ENCODE data around the gene GABRQ. TPM values are rescaled to one million over a fixed set of nuclear protein-coding genes. Genes with fewer than 3 reads are reported as not detected.
"Not testable (repeated sequence)": the region's sequence is repeated elsewhere in the genome, so short reads cannot be mapped to it uniquely, and the experiment has no call there.

Gene GABRQ
- total RNA-seq, 4 donors from 2014 or later = 0.07 TPM; not detected in 3

DNA sequence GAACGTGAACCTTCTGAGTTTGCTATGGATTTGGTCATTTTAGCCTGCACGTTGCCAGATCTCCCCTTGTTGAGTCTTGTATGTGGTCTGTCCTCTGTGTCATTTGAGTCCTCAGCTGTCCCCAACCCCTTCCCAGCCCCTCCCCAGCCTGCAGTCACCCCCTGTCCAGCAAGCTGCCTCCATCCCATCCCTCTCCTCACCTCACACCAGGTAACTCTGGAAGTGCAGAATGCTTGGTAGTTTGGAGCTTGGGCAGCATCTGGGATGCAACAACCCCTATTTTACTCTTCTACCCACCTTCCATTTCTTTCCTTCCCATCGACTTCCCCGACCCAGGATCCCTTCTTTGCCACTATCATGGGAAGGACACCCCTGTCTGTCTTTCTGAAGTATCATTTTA, 18.4 kb downstream of the GABRQ start:
- 75 to 81% methylated on average over 1 to 3 of the region's 4 CpGs for WGBS, 2 donors (ENCODE audit: low coverage in 1 of 2)

DNA sequence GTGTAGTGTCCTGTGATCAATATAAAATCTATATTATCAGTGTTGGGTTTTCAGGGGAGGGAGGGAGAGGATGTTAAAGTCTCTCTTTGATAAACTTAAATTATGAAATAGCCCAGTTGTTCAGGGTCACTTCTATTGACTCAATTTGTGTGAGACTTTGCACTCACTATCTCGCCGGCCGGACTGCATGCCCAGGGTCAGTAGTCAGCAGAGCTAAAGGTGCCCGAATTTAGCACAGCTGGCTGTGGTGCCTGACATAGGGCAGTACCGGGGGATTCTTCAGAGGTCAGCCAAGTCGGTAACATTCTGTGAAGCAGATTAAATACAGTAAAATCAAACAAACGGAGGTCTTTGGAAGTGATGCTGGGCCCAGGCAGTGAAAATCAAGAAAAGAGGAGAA, 19.2 kb downstream of the GABRQ start:
- TF ChIP-seq POLR2AphosphoS5 (IDR thresholded peaks at IDR 0.05) (no peak), EP300 (IDR thresholded peaks at IDR 0.05) (no peak), POLR2A (IDR thresholded peaks at IDR 0.05) (no peak)
- TF ChIP-seq, protein P1, sequence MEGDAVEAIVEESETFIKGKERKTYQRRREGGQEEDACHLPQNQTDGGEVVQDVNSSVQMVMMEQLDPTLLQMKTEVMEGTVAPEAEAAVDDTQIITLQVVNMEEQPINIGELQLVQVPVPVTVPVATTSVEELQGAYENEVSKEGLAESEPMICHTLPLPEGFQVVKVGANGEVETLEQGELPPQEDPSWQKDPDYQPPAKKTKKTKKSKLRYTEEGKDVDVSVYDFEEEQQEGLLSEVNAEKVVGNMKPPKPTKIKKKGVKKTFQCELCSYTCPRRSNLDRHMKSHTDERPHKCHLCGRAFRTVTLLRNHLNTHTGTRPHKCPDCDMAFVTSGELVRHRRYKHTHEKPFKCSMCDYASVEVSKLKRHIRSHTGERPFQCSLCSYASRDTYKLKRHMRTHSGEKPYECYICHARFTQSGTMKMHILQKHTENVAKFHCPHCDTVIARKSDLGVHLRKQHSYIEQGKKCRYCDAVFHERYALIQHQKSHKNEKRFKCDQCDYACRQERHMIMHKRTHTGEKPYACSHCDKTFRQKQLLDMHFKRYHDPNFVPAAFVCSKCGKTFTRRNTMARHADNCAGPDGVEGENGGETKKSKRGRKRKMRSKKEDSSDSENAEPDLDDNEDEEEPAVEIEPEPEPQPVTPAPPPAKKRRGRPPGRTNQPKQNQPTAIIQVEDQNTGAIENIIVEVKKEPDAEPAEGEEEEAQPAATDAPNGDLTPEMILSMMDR (IDR thresholded peaks at IDR 0.05) = no peak
- no peaks in the 10 kb centered on the region for H3K27me3 ChIP-seq
- H3K4me3 ChIP-seq = no peak overlapping the region
- H3K27ac ChIP-seq = no peak overlapping the region
- whole genome bisulfite sequencing, 2 donors (ENCODE audit: low coverage in 1 of 2) = 80 to 93% methylated on average over 1 to 5 of the region's 7 CpGs
- ATAC-seq = no peak
- no peaks in the 10 kb centered on the region for H3K4me1 ChIP-seq
- no peaks in the 10 kb centered on the region for H3K9me3 ChIP-seq
- H3K36me3 ChIP-seq = no peaks in the 10 kb centered on the region

More for the DNA sequence above, 18.4 kb downstream of the GABRQ start:
- no peak overlapping the region for H3K4me3 ChIP-seq
- H3K4me1 ChIP-seq = no peaks in the 10 kb centered on the region
- no peaks in the 10 kb centered on the region for H3K27me3 ChIP-seq
- no peak for TF ChIP-seq POLR2A (IDR thresholded peaks at IDR 0.05)
- TF ChIP-seq, protein P1 (IDR thresholded peaks at IDR 0.05) = no peak
- TF ChIP-seq POLR2AphosphoS5 (IDR thresholded peaks at IDR 0.05) = no peak
- no peaks in the 10 kb centered on the region for H3K36me3 ChIP-seq
- H3K27ac ChIP-seq = no peak overlapping the region
- no peak for ATAC-seq
- no peaks in the 10 kb centered on the region for H3K9me3 ChIP-seq

- 0% methylated on average over 1 of the region's 2 CpGs; no CpG with 5 or more reads in 1 of the 2 donors for WGBS, 2 donors (ENCODE audit: low coverage in 1 of 2)
- no peak for ATAC-seq
- no peak overlapping the region for H3K27ac ChIP-seq
- no peaks in the 10 kb centered on the region for H3K36me3 ChIP-seq
- no peaks in the 10 kb centered on the region for H3K4me1 ChIP-seq
- TF ChIP-seq POLR2A (IDR thresholded peaks at IDR 0.05) (no peak), EP300 (IDR thresholded peaks at IDR 0.05) (no peak)
- TF ChIP-seq, protein P1 (IDR thresholded peaks at IDR 0.05) = no peak
- H3K4me3 ChIP-seq = no peak overlapping the region
- H3K9me3 ChIP-seq = no peaks in the 10 kb centered on the region
- no peaks in the 10 kb centered on the region for H3K27me3 ChIP-seq
These were observed 20.6 kb downstream of the GABRQ start for GRCh38 chrX:152658302-152658701.

GRCh38 chrX:152663086-152663485, 25.4 kb downstream of the GABRQ start:
- Histone ChIP-seq H3K36me3 (no peaks in the 10 kb centered on the region), H3K27me3 (no peaks in the 10 kb centered on the region), H3K4me1 (no peaks in the 10 kb centered on the region), H3K9me3 (peaks cover 0 to 14% (median 0%) of the 10 kb centered on the region in 3 donors), H3K4me3 (no peak overlapping the region), H3K27ac (no peak overlapping the region)
- ATAC-seq = no peak
- 49 to 80% methylated on average over 1 to 2 of the region's 4 CpGs for WGBS, 2 donors (ENCODE audit: low coverage in 1 of 2)
- TF ChIP-seq POLR2A (IDR thresholded peaks at IDR 0.05) (no peak), EP300 (IDR thresholded peaks at IDR 0.05) (no peak), POLR2AphosphoS5 (IDR thresholded peaks at IDR 0.05) (no peak)
- TF ChIP-seq, protein P1 (IDR thresholded peaks at IDR 0.05) = no peak

DNA sequence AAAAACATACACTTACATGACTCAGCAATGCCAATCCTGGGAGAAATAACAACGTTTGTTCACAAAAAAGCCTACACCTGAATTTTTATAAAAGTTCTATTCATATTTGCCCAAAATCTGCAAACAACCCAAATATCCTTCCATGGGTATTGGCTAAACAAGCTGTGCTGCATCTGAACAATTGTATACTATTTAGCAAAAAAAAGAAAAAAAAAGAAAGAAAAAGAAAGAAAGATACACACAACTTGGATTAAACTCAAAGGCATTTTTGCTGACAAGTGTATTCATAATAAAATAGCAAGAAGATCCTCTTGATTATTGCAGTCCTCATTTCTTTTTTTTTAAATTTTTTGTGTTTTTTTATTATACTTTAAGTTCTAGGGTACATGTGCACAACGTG, 36.4 kb downstream of the GABRQ start:
- Histone ChIP-seq H3K36me3 (no peaks in the 10 kb centered on the region), H3K9me3 (no peaks in the 10 kb centered on the region), H3K27me3 (no peaks in the 10 kb centered on the region), H3K27ac (no peak overlapping the region), H3K4me3 (no peak overlapping the region), H3K4me1 (no peaks in the 10 kb centered on the region)
- WGBS, 2 donors (ENCODE audit: low coverage in 1 of 2) = 69 to 84% methylated on average over 2 of the region's 2 CpGs
- TF ChIP-seq, protein P1 (IDR thresholded peaks at IDR 0.05) = no peak
- TF ChIP-seq POLR2A (IDR thresholded peaks at IDR 0.05) = no peak
- no peak for TF ChIP-seq POLR2AphosphoS5 (IDR thresholded peaks at IDR 0.05)
- TF ChIP-seq EP300 (IDR thresholded peaks at IDR 0.05) = no peak
- no peak for ATAC-seq

GRCh38 chrX:152674652-152675051, 37.0 kb downstream of the GABRQ start:
- not testable (repeated sequence) for H3K9me3 ChIP-seq, H3K4me3 ChIP-seq, H3K4me1 ChIP-seq, ATAC-seq, H3K27me3 ChIP-seq, H3K27ac ChIP-seq, H3K36me3 ChIP-seq
- WGBS, 2 donors (ENCODE audit: low coverage in 1 of 2) = no CpG with 5 or more reads among the region's 3 CpGs

DNA sequence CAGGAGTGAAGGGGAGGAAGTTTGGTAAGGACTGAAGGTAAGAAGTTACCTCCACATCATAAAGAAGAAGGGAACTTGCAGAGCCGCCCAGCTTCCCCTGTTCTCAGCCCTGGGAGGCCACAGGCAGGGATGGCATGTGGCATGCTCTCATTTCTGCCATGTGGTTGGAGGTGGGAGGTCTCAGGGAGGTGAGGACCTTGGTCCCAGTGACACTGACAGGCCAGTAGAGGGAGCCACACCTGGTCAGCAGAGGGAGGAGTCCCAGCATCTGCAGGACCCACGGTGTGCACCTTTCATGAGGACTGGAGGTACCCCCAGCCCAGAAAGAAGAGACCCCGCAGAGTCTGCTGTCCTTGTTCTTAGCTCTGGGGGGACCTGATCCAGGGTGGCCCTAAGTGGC, 43.3 kb downstream of the GABRQ start:
- not testable (repeated sequence) for H3K36me3 ChIP-seq, H3K4me1 ChIP-seq, H3K9me3 ChIP-seq, H3K27ac ChIP-seq, H3K27me3 ChIP-seq, H3K4me3 ChIP-seq
- ATAC-seq = peak; percentile 16
- WGBS, 2 donors (ENCODE audit: low coverage in 1 of 2) = no CpG with 5 or more reads among the region's 3 CpGs
